HepG2 (cell line): ENCODE results near the gene POLA1. TPM values are rescaled to one million over a fixed set of nuclear protein-coding genes. Genes with fewer than 3 reads are reported as not detected.

Source experiments
- ATAC-seq: fragments of 200-7000 bp; cut with Tn5 transposase; 3 replicates; pipeline ENCODE4 v1.9.1; 2020; ENCODE audit warnings: mild to moderate bottlenecking, moderate library complexity
- BruUV-seq: library from RNA; stranded (reverse); fragments of 400-500 nt; replicated peaks from 2 replicates; lab custom pipeline; 2021; lab: Mats Ljungman, UMichigan
- CTCF ChIA-PET: fragments of 300-600 bp; formaldehyde crosslinking; extraction: SDS; loops from one replicate; lab custom pipeline; 2021; ENCODE audit warnings: low total read pairs, inconsistent platforms, low intra/inter-chr PET ratio; lab: Yijun Ruan, JAX
- POLR2A ChIA-PET: fragments of 350-600 bp; sonication (Branson Sonifier 250); formaldehyde crosslinking; loops from one replicate; lab custom pipeline; 2020; ENCODE audit warnings: antibody characterized with exemption, inconsistent platforms; lab: Yijun Ruan, JAX
- DNase-seq: peaks from one replicate; pipeline ENCODE4 v3.0.0-alpha.2; 2015; ENCODE audit warnings: low spot score
- FAIRE-seq: peaks from 3 replicates; lab custom pipeline; 2011; peaks lifted over from hg19 to GRCh38; lab: Jason Lieb, UNC
- H2AFZ ChIP-seq: one replicate; pipeline ENCODE4 v1.6.1; 2011; ENCODE audit warnings: low read length, inconsistent platforms
- H3K27ac ChIP-seq: fragments of 300-600 bp; 3 replicates; pipeline ENCODE4 v1.8.0; 2011; ENCODE audit warnings: mixed run types, mild to moderate bottlenecking, mixed read lengths, low read length, inconsistent platforms; ENCODE audit not compliant: insufficient read depth; ENCODE audit errors: extremely low read length
- H3K27me3 ChIP-seq, 2 experiments: fragments of 200-600 bp in 1 of 2; 2 replicates in 1 of 2; 3 replicates in 1 of 2; pipeline versions ENCODE4 v1.6.0 to v1.8.0; 2011; ENCODE audit warnings: low read length in 2 of 2, mild to moderate bottlenecking in 2 of 2, moderate library complexity in 2 of 2, inconsistent platforms in 1 of 2; ENCODE audit not compliant: insufficient read depth in 2 of 2, control insufficient read depth in 1 of 2
- H3K36me3 ChIP-seq, 2 experiments: fragments of 200-600 bp in 1 of 2; replicated peaks in 1 of 2; 2 replicates in 1 of 2; 3 replicates in 1 of 2; pipeline versions ENCODE4 v1.5.1 to v1.8.0; 2011; ENCODE audit warnings: low read length in 2 of 2, inconsistent platforms in 1 of 2; ENCODE audit not compliant: insufficient read depth in 2 of 2, control insufficient read depth in 1 of 2
- H3K4me1 ChIP-seq: 2 replicates; pipeline ENCODE4 v1.5.1; 2012; ENCODE audit warnings: low read length, inconsistent platforms; ENCODE audit not compliant: insufficient read depth
- H3K4me2 ChIP-seq: 2 replicates; pipeline ENCODE4 v1.6.0; 2011; ENCODE audit warnings: low read depth, low read length, inconsistent platforms
- H3K4me3 ChIP-seq, 3 experiments: fragments of 200-600 bp in 1 of 3; sonication (generic), shearing (Covaris generic) in 1 of 3; replicated peaks in 1 of 3; 2 replicates each; pipeline ENCODE4 v1.5.1; 2011 to 2016; ENCODE audit warnings: low read length in 3 of 3, inconsistent platforms in 2 of 3, low read depth in 2 of 3, mild to moderate bottlenecking in 2 of 3, control low read depth in 1 of 3, mixed read lengths in 1 of 3; ENCODE audit not compliant: insufficient read depth in 1 of 3
- H3K79me2 ChIP-seq: one replicate; pipeline ENCODE4 v1.6.1; 2011; ENCODE audit warnings: low read length, inconsistent platforms; ENCODE audit not compliant: insufficient read depth
- H3K9ac ChIP-seq: 2 replicates; pipeline ENCODE4 v1.6.0; 2011; ENCODE audit warnings: mild to moderate bottlenecking, low read depth, low read length, inconsistent platforms; ENCODE audit not compliant: insufficient read depth
- H3K9me3 ChIP-seq: 2 replicates; pipeline ENCODE4 v1.5.1; 2012; ENCODE audit warnings: mild to moderate bottlenecking, low read length
- H4K20me1 ChIP-seq: 2 replicates; pipeline ENCODE4 v1.6.0; 2011; ENCODE audit warnings: inconsistent platforms, mild to moderate bottlenecking, low read length, moderate library complexity; ENCODE audit not compliant: insufficient read depth
- CHD2 ChIP-seq: IDR thresholded peaks from 2 replicates; pipeline ENCODE4 v1.6.1; 2011; ENCODE audit warnings: low read depth, low read length, improper control_type of control experiment
- DPF2 ChIP-seq: sonication (generic); formaldehyde crosslinking; IDR thresholded peaks from 2 replicates; pipeline ENCODE4 v1.4.0; 2020; ENCODE audit warnings: mild to moderate bottlenecking, low read depth, missing genetic modification reagents, borderline replicate concordance
- GATAD1 ChIP-seq: IDR thresholded peaks from 2 replicates; pipeline ENCODE4 v1.6.1; 2016; ENCODE audit warnings: missing genetic modification reagents, missing compliant biosample characterization
- SOX6 ChIP-seq, 2 experiments: fragments of 450-650 bp in 1 of 2; sonication (generic) in 1 of 2; formaldehyde crosslinking in 1 of 2; IDR thresholded peaks; 2 replicates each; pipeline versions ENCODE4 v1.4.0 to v1.6.1; 2017 to 2020; ENCODE audit warnings: antibody characterized with exemption in 1 of 2, mild to moderate bottlenecking in 1 of 2, missing genetic modification reagents in 1 of 2
- ZFP62 ChIP-seq: sonication (generic); formaldehyde crosslinking; IDR thresholded peaks from 2 replicates; pipeline ENCODE4 v1.4.0; 2020; ENCODE audit warnings: missing genetic modification reagents
- ZNF687 ChIP-seq: sonication (generic); formaldehyde crosslinking; IDR thresholded peaks from 2 replicates; pipeline ENCODE4 v1.5.1; 2020; ENCODE audit warnings: mild to moderate bottlenecking, missing genetic modification reagents, moderate library complexity
- in situ Hi-C: cut with HindIII; loops from 2 replicates; pipeline ENCODE4 v1.10.0; 2017; ENCODE audit warnings: low pct_unique_long_range_greater_than_20kb; ENCODE audit not compliant: extremely low pct_ligation_motif_present
- intact Hi-C: fragments of 100-400 bp; cut with micrococcal nuclease; formaldehyde crosslinking; loops from one replicate; pipeline ENCODE4 v1.10.0; 2022; ENCODE audit not compliant: unreplicated experiment
- polyA plus RNA-seq, 8 experiments: library from polyadenylated mRNA; depleted of rRNA in 3 of 8; stranded (reverse) in 7 of 8; unstranded in 1 of 8; fragments of >200 nt; fragmentation: Illumina TruSeq in 4 of 8; extraction: Trizol in 4 of 8; gene quantifications; 2 replicates each; pipeline versions ENCODE4 v1.2.1 to v1.2.3, GENCODE V29; 2011 to 2016; ENCODE audit warnings: low read depth in 4 of 8, missing spikeins in 1 of 8, mixed read lengths in 1 of 8; ENCODE audit not compliant: insufficient read depth in 1 of 8
- total RNA-seq, 5 experiments: library from RNA; depleted of rRNA; stranded (reverse); fragments of >200 nt; fragmentation: Illumina TruSeq; extraction: Trizol; gene quantifications; 2 replicates each; pipeline ENCODE4 v1.2.3, GENCODE V29; 2016; ENCODE audit warnings: low read depth in 1 of 5

The POLA1 gene
- total and polyA plus RNA-seq, 2 of the 13 experiments (the other 11 are each of a cell fraction or from before 2014, with no cell fraction given): 3.3 to 26.5 TPM

GRCh38 chrX:24946369-24946768 is 252.7 kb downstream of the POLA1 start:
- CTCF ChIA-PET: no interaction called here
- BruUV-seq: no TSS peak
- intact Hi-C loops: no loop called here

More at GRCh38 chrX:24946369-24946768, 252.7 kb downstream of the POLA1 start:
- H3K9me3 ChIP-seq: no peaks in the 10 kb centered on the region
- no peak overlapping the region for H3K9ac ChIP-seq
- no peak overlapping the region for H3K27ac ChIP-seq
- no peak overlapping the region for H3K4me3 ChIP-seq
- H3K36me3 ChIP-seq: no peaks in the 10 kb centered on the region
- no peaks in the 10 kb centered on the region for H3K27me3 ChIP-seq
- POLR2A ChIA-PET: no interaction called here
- no peaks in the 10 kb centered on the region for H3K79me2 ChIP-seq
- DNase-seq (no peak), FAIRE-seq (no peak), ATAC-seq (no peak)
- H3K4me1 ChIP-seq: no peaks in the 10 kb centered on the region
- no peak overlapping the region for H2AFZ ChIP-seq
- in situ Hi-C loops: no loop called here
- TF ChIP-seq GATAD1 (CRISPR knock-in tag) (no peak), ZNF687 (CRISPR knock-in tag) (no peak), CHD2 (no peak), SOX6 (IDR thresholded peaks at IDR 0.05) (no peak), SOX6 (CRISPR knock-in tag; IDR thresholded peaks at IDR 0.05) (no peak), DPF2 (CRISPR knock-in tag) (no peak), ZFP62 (CRISPR knock-in tag) (no peak)
- no peaks in the 10 kb centered on the region for H4K20me1 ChIP-seq
- no peak overlapping the region for H3K4me2 ChIP-seq
